A549 (cell line): ENCODE results near the gene MAN1C1. TPM values are rescaled to one million over a fixed set of nuclear protein-coding genes. Genes with fewer than 3 reads are reported as not detected.

Experiments used
- ATAC-seq, 2 experiments: fragments of 200-7000 bp in 1 of 2; fragments of >200 bp in 1 of 2; cut with Nextera tagmentation in 1 of 2; cut with Tn5 transposase in 1 of 2; 3 replicates each; pipeline versions ENCODE4 v1.8.0 to v1.9.1; 2018 to 2020; ENCODE audit warnings: mild to moderate bottlenecking in 1 of 2, moderate library complexity in 1 of 2
- CTCF ChIA-PET: fragments of 300-600 bp; sonication (Branson Sonifier 250); formaldehyde crosslinking; extraction: SDS; loops from one replicate; lab custom pipeline; 2021; ENCODE audit warnings: antibody characterized with exemption, inconsistent platforms; lab: Yijun Ruan, JAX
- POLR2A ChIA-PET: fragments of 350-600 bp; formaldehyde crosslinking; extraction: SDS; loops from one replicate; lab custom pipeline; 2021; ENCODE audit warnings: antibody characterized with exemption, inconsistent platforms; lab: Yijun Ruan, JAX
- DNase-seq, 2 experiments: peaks; one replicate each; pipeline versions ENCODE4 v3.0.0 to v3.0.0-alpha.2; 2011 to 2016; ENCODE audit warnings: low read depth in 1 of 2, low spot score in 1 of 2
- FAIRE-seq: peaks from 2 replicates; lab custom pipeline; 2011; peaks lifted over from hg19 to GRCh38; lab: Jason Lieb, UNC
- H3K27ac ChIP-seq, 2 experiments: fragments of >200 bp; sonication (Bioruptor Twin); formaldehyde crosslinking; 3 replicates each; pipeline ENCODE4 v1.5.1; 2016 to 2017
- H3K4me1 ChIP-seq: fragments of >200 bp; sonication (Bioruptor Twin); formaldehyde crosslinking; 3 replicates; pipeline ENCODE4 v1.6.1; 2016
- H3K4me2 ChIP-seq: fragments of >200 bp; sonication (Bioruptor Twin); formaldehyde crosslinking; 3 replicates; pipeline ENCODE4 v1.6.1; 2016
- H3K4me3 ChIP-seq: fragments of >200 bp; sonication (Bioruptor Twin); formaldehyde crosslinking; 3 replicates; pipeline ENCODE4 v1.5.1; 2016
- H3K9me3 ChIP-seq: fragments of >200 bp; sonication (Bioruptor Twin); formaldehyde crosslinking; 3 replicates; pipeline ENCODE4 v1.6.1; 2016
- CEBPB ChIP-seq, 2 experiments: fragments of >200 bp in 1 of 2; sonication (Bioruptor Twin) in 1 of 2; formaldehyde crosslinking in 1 of 2; IDR thresholded peaks; 2 replicates each; pipeline ENCODE4 v1.6.1; 2012 to 2016
- CTCF ChIP-seq: fragments of >200 bp; sonication (Bioruptor Twin); formaldehyde crosslinking; IDR thresholded peaks from 3 replicates; pipeline ENCODE4 v1.5.1; 2016
- ESRRA ChIP-seq: fragments of 150-350 bp; IDR thresholded peaks from 2 replicates; pipeline ENCODE4 v1.6.1; 2014; ENCODE audit warnings: mild to moderate bottlenecking, low read length, borderline replicate concordance
- GATA3 ChIP-seq: IDR thresholded peaks from 2 replicates; pipeline ENCODE4 v1.6.1; 2012; ENCODE audit warnings: borderline replicate concordance
- HDAC2 ChIP-seq: fragments of 200-600 bp; sonication (generic); IDR thresholded peaks from 2 replicates; pipeline ENCODE4 v1.6.1; 2016
- HOXB5 ChIP-seq: fragments of 250-450 bp; sonication (Bioruptor Pico); IDR thresholded peaks from 2 replicates; pipeline ENCODE4 v1.5.0; 2020; ENCODE audit warnings: mild to moderate bottlenecking, moderate library complexity
- JUN ChIP-seq, 2 experiments: fragments of >200 bp; sonication (Bioruptor Twin); formaldehyde crosslinking; IDR thresholded peaks; 2 replicates in 1 of 2; 3 replicates in 1 of 2; pipeline ENCODE4 v1.6.1; 2016 to 2017
- JUNB ChIP-seq: fragments of >200 bp; sonication (Bioruptor Twin); formaldehyde crosslinking; IDR thresholded peaks from 2 replicates; pipeline ENCODE4 v1.6.1; 2016
- MYC ChIP-seq: IDR thresholded peaks from 2 replicates; pipeline ENCODE4 v1.6.1; 2012; ENCODE audit warnings: mild to moderate bottlenecking, inconsistent platforms, low read length, improper control_type of control experiment, borderline replicate concordance
- NFE2L2 ChIP-seq: fragments of 150-350 bp; conservative IDR thresholded peaks from 2 replicates; pipeline ENCODE4 v1.6.1; 2014; ENCODE audit warnings: low read length
- NR3C1 ChIP-seq: fragments of >200 bp; sonication (Bioruptor Twin); formaldehyde crosslinking; IDR thresholded peaks from 3 replicates; pipeline ENCODE4 v1.6.1; 2017
- PHF8 ChIP-seq: fragments of 200-600 bp; sonication (generic); IDR thresholded peaks from 2 replicates; pipeline ENCODE4 v1.6.1; 2016; ENCODE audit warnings: low read depth, mild to moderate bottlenecking, antibody characterized with exemption, moderate library complexity, borderline replicate concordance
- RAD21 ChIP-seq, 2 experiments: fragments of >200 bp in 1 of 2; sonication (Bioruptor Twin) in 1 of 2; formaldehyde crosslinking in 1 of 2; IDR thresholded peaks in 1 of 2; conservative IDR thresholded peaks in 1 of 2; 2 replicates in 1 of 2; 3 replicates in 1 of 2; pipeline ENCODE4 v1.6.1; 2012 to 2018; ENCODE audit warnings: inconsistent platforms in 1 of 2
- RARB ChIP-seq: fragments of 250-450 bp; sonication (Bioruptor Pico); IDR thresholded peaks from 2 replicates; pipeline ENCODE4 v1.8.0; 2021; ENCODE audit warnings: mild to moderate bottlenecking, moderate library complexity
- RCOR1 ChIP-seq: fragments of 150-350 bp; IDR thresholded peaks from 2 replicates; pipeline ENCODE4 v1.6.1; 2014; ENCODE audit warnings: antibody characterized with exemption, low read length, low read depth
- RFX5 ChIP-seq: fragments of 450-650 bp; IDR thresholded peaks from 2 replicates; pipeline ENCODE4 v1.7.1; 2014; ENCODE audit warnings: antibody characterized with exemption, mild to moderate bottlenecking, moderate library complexity
- RNF2 ChIP-seq: fragments of 200-600 bp; sonication (generic); IDR thresholded peaks from 2 replicates; pipeline ENCODE4 v1.6.1; 2016; ENCODE audit warnings: low read depth, mild to moderate bottlenecking, antibody characterized with exemption, moderate library complexity, borderline replicate concordance
- SREBF2 ChIP-seq: fragments of 450-650 bp; IDR thresholded peaks from 2 replicates; pipeline ENCODE4 v1.6.1; 2014; ENCODE audit warnings: mild to moderate bottlenecking, moderate library complexity
- TFCP2L1 ChIP-seq: fragments of 250-450 bp; sonication (Bioruptor Pico); IDR thresholded peaks from 2 replicates; pipeline ENCODE4 v1.5.0; 2021; ENCODE audit warnings: mild to moderate bottlenecking
- ZNF302 ChIP-seq: fragments of 250-450 bp; sonication (Bioruptor Pico); IDR thresholded peaks from 2 replicates; pipeline ENCODE4 v1.9.0; 2021; ENCODE audit warnings: inconsistent platforms, mild to moderate bottlenecking, moderate library complexity
- ZSCAN20 ChIP-seq: fragments of 250-450 bp; sonication (Bioruptor Pico); IDR thresholded peaks from 2 replicates; pipeline ENCODE4 v1.8.0; 2022; ENCODE audit warnings: mild to moderate bottlenecking, moderate library complexity
- WGBS: methylation state at CpG from one replicate; pipeline ENCODE4 v1.1.6; 2017; ENCODE audit errors: missing lambda C conversion rate; 5-methylcytosine and 5-hydroxymethylcytosine counted together
- polyA plus RNA-seq, 4 experiments: library from polyadenylated mRNA; depleted of rRNA in 3 of 4; stranded (reverse); fragments of >200 nt; fragmentation: RNase III in 1 of 4; extraction: RNeasy Plus Mini Kit Qiagen cat#74134 plus additional on column Dnase treatment in 1 of 4; gene quantifications; 2 replicates in 3 of 4; 3 replicates in 1 of 4; pipeline ENCODE4 v1.2.3, GENCODE V29; 2011 to 2017
- TF ChIP-seq, protein P1 (sequence below): fragments of 250-450 bp; sonication (Bioruptor Pico); IDR thresholded peaks from 2 replicates; pipeline ENCODE4 v1.5.0; 2021; ENCODE audit warnings: mild to moderate bottlenecking, moderate library complexity, borderline replicate concordance
- TF ChIP-seq, protein P2 (sequence below): IDR thresholded peaks from 2 replicates; pipeline ENCODE4 v1.6.1; 2012

MAN1C1 gene
- polyA plus RNA-seq, 2 of the 4 experiments (the other 2 are of a cell fraction) = 0.22 to 0.27 TPM

GRCh38 chr1:25651036-25651640, 34.5 kb downstream of the MAN1C1 start:
- ATAC-seq = no peak
- H3K4me2 ChIP-seq = no peak overlapping the region
- no peak for DNase-seq
- no peak overlapping the region for H3K27ac ChIP-seq
- no peak overlapping the region for H3K4me3 ChIP-seq
- no peaks in the 10 kb centered on the region for H3K9me3 ChIP-seq
- H3K4me1 ChIP-seq = no peaks in the 10 kb centered on the region
- POLR2A ChIA-PET = no interaction called here
- no peak for FAIRE-seq
- TF ChIP-seq SREBF2 = no peak
- TF ChIP-seq, protein P1, sequence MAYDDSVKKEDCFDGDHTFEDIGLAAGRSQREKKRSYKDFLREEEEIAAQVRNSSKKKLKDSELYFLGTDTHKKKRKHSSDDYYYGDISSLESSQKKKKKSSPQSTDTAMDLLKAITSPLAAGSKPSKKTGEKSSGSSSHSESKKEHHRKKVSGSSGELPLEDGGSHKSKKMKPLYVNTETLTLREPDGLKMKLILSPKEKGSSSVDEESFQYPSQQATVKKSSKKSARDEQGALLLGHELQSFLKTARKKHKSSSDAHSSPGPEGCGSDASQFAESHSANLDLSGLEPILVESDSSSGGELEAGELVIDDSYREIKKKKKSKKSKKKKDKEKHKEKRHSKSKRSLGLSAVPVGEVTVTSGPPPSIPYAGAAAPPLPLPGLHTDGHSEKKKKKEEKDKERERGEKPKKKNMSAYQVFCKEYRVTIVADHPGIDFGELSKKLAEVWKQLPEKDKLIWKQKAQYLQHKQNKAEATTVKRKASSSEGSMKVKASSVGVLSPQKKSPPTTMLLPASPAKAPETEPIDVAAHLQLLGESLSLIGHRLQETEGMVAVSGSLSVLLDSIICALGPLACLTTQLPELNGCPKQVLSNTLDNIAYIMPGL = no peak
- TF ChIP-seq, protein P2, sequence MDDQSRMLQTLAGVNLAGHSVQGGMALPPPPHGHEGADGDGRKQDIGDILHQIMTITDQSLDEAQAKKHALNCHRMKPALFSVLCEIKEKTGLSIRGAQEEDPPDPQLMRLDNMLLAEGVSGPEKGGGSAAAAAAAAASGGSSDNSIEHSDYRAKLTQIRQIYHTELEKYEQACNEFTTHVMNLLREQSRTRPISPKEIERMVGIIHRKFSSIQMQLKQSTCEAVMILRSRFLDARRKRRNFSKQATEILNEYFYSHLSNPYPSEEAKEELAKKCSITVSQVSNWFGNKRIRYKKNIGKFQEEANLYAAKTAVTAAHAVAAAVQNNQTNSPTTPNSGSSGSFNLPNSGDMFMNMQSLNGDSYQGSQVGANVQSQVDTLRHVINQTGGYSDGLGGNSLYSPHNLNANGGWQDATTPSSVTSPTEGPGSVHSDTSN = no peak
- no peak for TF ChIP-seq RFX5
- TF ChIP-seq RCOR1 = no peak
- TF ChIP-seq RARB (CRISPR knock-in tag) = no peak
- TF ChIP-seq NFE2L2 = no peak
- TF ChIP-seq HOXB5 (CRISPR knock-in tag) = no peak
- no peak for TF ChIP-seq RAD21 (conservative IDR thresholded peaks at IDR 0.05 in 1 of 2, IDR thresholded peaks at IDR 0.05 in 1 of 2)
- TF ChIP-seq ZSCAN20 (CRISPR knock-in tag) = no peak
- no peak for TF ChIP-seq ESRRA
- no peak for TF ChIP-seq JUNB
- no peak for TF ChIP-seq PHF8
- no peak for TF ChIP-seq MYC
- TF ChIP-seq, all 56 proteins: peak for 0
- CTCF ChIA-PET = interaction anchor here (0.9 to 1.2 kb wide), 2 partner anchors 33 to 143 kb away, joined by 3 read pairs; no protein-coding TSS in a partner anchor
- WGBS = 86% methylated on average over 5 of the region's 8 CpGs

GRCh38 chr1:25651824-25652741, 35.5 kb downstream of the MAN1C1 start:
- no peaks in the 10 kb centered on the region for H3K4me1 ChIP-seq
- FAIRE-seq = no peak
- TF ChIP-seq GATA3 (no peak), HDAC2 (no peak), RFX5 (no peak), ZNF302 (no peak), TFCP2L1 (CRISPR knock-in tag) (no peak), SREBF2 (no peak), RNF2 (no peak), RAD21 (conservative IDR thresholded peaks at IDR 0.05 in 1 of 2, IDR thresholded peaks at IDR 0.05 in 1 of 2) (no peak), CEBPB (IDR thresholded peaks at IDR 0.05) (no peak), NR3C1 (no peak), CTCF (no peak), JUN (IDR thresholded peaks at IDR 0.05) (no peak), RCOR1 (no peak), ESRRA (no peak), MYC (no peak)
- no peak for ATAC-seq
- no peak overlapping the region for H3K27ac ChIP-seq
- no peak overlapping the region for H3K4me3 ChIP-seq
- ChIA-PET CTCF (no interaction called here), POLR2A (no interaction called here)
- H3K9me3 ChIP-seq = no peaks in the 10 kb centered on the region
- WGBS = 55% methylated on average over 2 of the region's 12 CpGs
- DNase-seq = no peak
- no peak overlapping the region for H3K4me2 ChIP-seq
